GM08714 (cell line): ENCODE results near the gene PDCD1LG2.
"Not testable (repeated sequence)": the region's sequence is repeated elsewhere in the genome, so short reads cannot be mapped to it uniquely, and the experiment has no call there.

ENCODE experiments used
- H3K4me3 ChIP-seq: fragments of 200-500 bp; sonication (Bioruptor generic); 2 replicates; pipeline ENCODE4 v1.5.1; 2014; ENCODE audit warnings: mild to moderate bottlenecking, low read length, inconsistent platforms
- ZNF274 ChIP-seq: IDR thresholded peaks from 2 replicates; pipeline ENCODE4 v1.6.1; 2012; ENCODE audit warnings: mild to moderate bottlenecking, low read depth, low read length

The PDCD1LG2 gene

DNA sequence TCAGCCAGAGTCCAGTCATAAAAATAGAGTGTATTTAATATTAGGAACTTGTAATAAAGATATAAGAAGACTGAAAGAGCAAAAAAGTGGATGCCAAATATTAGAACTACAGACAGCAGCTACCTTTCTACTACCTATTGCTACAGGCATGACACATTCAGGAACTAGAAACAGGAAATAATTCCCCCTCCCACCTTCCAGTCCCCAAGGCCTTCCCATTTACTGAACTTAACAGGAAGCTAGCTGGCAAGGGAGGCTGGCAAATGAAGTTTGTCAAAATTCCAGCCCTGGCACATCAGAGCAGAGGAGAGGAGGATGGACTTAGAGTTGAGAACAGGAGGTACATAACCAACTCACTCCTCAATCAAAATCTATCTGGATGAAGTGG lies 68.4 kb downstream of the PDCD1LG2 start:
- no peak for TF ChIP-seq ZNF274
- no peak overlapping the region for H3K4me3 ChIP-seq

- H3K4me3 ChIP-seq, result no peak overlapping the region
- no peak for TF ChIP-seq ZNF274
Observed at GRCh38 chr9:5579881-5580280, 69.5 kb downstream of the PDCD1LG2 start.

GRCh38 chr9:5580650-5581049 lies 70.3 kb downstream of the PDCD1LG2 start:
- H3K4me3 ChIP-seq, result no peak overlapping the region
- TF ChIP-seq ZNF274, result no peak

DNA sequence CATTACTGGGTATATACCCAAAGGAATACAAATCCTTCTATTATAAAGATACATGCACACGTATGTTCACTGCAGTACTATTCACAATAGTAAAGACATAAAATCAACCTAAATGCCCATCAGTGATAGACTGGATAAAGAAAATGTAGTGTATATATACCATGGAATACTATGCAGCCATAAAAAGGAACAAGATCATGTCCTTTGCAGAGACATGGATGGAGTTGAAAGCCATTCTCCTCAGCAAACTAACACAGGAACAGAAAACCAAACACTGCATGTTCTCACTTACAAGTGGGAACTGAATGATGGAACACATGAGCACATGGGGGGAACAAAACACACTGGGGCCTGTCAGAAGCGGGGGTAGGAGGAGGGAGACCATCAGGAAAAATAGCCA lies 71.4 kb downstream of the PDCD1LG2 start:
- H3K4me3 ChIP-seq, result not testable (repeated sequence)

DNA sequence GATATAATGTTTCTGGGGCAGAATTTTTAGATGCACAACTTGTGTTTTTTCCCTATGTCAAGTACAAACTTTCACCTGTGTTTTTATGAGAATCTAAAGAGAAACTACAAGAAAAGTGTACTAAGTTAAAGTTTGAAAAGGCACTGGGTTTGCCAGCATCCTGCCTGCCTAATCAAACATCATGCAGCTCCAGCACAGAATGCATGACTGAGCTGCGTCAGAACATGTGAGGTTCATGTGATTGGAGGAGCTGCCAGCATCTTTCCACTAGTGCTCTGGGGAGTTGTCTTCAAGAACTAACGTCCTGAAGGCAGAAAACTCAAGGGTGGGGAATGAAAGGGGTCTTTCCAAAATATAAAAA lies 72.5 kb downstream of the PDCD1LG2 start:
- no peak for TF ChIP-seq ZNF274
- H3K4me3 ChIP-seq, result no peak overlapping the region; the same call in 1 of the 2 replicates

GRCh38 chr9:5586391-5586802 lies 76.1 kb downstream of the PDCD1LG2 start:
- H3K4me3 ChIP-seq, result no peak overlapping the region
- TF ChIP-seq ZNF274, result no peak

DNA sequence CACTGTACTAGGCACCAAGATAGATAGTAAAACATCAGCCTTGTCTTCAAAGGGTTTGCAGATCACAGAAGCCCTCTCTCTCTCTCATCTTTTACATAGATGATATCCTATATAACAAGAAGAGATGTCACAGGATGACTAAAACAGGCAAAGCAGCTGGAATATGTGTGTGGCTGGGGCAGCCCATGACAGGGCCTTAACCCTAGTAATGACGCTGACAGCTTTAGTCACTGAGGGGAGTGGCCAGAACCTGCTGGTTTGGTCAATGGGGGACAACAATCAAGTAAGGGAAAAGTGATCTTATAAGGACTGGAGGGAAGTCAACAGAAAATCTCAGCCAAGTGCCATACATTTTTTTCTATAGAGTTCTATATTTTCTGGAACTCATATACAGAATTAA lies 76.7 kb downstream of the PDCD1LG2 start:
- no peak for TF ChIP-seq ZNF274
- no peak overlapping the region for H3K4me3 ChIP-seq

DNA sequence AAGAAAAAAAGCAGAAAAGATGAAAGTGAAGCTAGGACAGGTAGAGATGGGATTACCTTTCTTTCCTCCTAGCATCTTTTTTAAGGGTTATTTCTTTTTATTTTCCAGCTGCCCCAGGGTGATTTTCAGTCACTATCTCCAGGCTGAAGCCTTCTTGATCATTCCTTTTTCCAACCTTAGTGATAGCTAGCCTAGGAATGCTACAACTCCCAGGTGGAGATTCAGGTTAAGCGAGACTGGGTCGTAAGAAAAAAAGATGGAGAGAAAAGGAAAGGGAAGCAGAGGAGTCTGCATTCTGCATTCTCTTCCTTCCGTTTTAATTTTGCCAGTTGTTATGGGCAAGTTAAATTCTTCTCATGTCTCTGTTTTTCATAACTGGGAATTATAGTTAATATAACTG lies 81.9 kb downstream of the PDCD1LG2 start:
- H3K4me3 ChIP-seq, result no peak overlapping the region

GRCh38 chr9:5592904-5593303 lies 82.6 kb downstream of the PDCD1LG2 start:
- H3K4me3 ChIP-seq, result no peak overlapping the region
- no peak for TF ChIP-seq ZNF274

More for the DNA sequence above, 81.9 kb downstream of the PDCD1LG2 start:
- no peak for TF ChIP-seq ZNF274

DNA sequence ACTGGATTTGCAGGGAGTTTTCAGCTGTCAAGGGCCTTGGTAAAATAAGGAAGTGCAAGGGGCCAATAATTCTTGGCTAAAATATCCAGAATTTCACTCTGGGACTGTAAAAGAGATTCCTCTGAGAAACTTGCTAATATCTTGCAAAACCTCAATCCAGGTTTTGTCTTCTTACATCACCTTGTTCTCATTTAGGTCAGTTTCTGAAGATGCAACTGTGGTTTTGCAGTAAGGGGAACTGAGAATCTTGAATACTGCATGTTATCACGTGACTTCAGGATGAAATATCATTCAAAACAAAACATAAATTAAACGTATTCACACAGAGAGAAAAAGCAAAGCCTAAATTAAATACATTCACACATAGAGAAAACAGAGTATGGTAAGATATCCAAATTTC lies 83.6 kb downstream of the PDCD1LG2 start:
- TF ChIP-seq ZNF274, result no peak
- peak overlapping the region; percentile 2; the same call in 1 of the 2 replicates for H3K4me3 ChIP-seq

GRCh38 chr9:5596173-5596572 lies 85.8 kb downstream of the PDCD1LG2 start:
- no peak for TF ChIP-seq ZNF274
- no peak overlapping the region for H3K4me3 ChIP-seq

GRCh38 chr9:5608298-5609225 lies 98.2 kb downstream of the PDCD1LG2 start:
- peak overlapping the region; percentile 65 for H3K4me3 ChIP-seq
- TF ChIP-seq ZNF274, result no peak

DNA sequence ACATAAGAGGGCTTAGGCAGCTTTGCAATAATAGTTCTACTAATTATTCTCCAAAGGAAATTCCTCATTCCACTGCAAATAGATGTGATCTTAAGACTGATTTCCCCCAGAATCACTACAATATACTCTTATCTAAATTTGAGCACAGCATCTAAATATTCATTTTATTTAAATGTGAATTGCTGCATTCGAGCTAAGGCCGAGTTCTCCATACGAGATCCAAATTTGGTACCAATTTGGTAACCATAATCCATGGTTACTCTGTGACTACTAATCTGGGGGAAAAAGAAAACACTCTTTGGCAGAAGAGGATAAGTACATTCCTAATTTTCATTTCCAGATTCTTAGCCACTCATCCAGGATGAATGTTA lies 98.9 kb downstream of the PDCD1LG2 start:
- no peak for TF ChIP-seq ZNF274
- H3K4me3 ChIP-seq, result peak overlapping the region; percentile 65; the same call in 1 of the 2 replicates

GRCh38 chr9:5610491-5610890 lies 100.2 kb downstream of the PDCD1LG2 start:
- no peak for TF ChIP-seq ZNF274

DNA sequence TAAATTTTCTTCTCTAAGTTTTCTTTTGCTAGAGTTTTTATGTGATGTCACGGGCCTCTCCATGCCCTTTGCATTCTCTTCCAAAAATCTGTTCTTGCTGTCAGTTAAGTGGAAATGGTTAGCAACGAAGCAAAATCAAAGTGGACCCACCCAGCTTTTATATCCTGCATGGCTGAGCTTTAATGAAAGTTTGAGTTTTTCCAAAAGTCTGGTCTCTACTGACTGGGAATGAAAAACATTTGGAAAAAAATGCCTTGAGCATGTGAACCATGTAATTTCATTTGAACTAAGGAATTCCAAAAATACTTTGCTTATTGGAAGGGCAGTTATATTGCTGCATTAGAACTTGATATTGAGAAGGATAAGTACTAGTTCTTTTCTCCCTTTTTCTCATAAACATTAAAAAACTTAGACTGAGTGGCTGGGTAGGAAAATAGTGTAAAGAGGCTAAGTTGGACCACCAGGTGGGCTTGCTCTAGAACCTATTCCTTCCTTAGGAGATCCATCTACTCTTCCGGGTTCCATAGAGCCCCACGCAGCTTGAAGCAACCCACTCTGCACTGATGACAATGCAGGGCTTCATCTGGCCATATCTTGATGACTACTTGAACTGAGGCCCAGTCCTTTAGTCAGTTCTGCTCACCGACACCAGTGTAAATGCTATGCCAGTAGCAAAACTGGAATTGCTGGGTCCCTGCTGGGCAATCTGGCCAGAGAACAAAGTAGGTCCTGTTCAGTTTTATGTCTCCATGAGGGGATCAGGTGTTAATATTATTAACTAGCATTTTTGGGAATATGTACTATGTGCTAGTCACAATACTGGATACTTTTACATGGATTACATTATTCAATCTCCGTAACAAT lies 101.2 kb downstream of the PDCD1LG2 start:
- no peak overlapping the region for H3K4me3 ChIP-seq
- no peak for TF ChIP-seq ZNF274

More at GRCh38 chr9:5610491-5610890, 100.2 kb downstream of the PDCD1LG2 start:
- H3K4me3 ChIP-seq, result no peak overlapping the region

GRCh38 chr9:5612185-5612530 lies 101.8 kb downstream of the PDCD1LG2 start:
- no peak for TF ChIP-seq ZNF274
- no peak overlapping the region for H3K4me3 ChIP-seq
